ENCODE results near the gene CFAP99. TPM values are rescaled to one million over a fixed set of nuclear protein-coding genes. Genes with fewer than 3 reads are reported as not detected.

The CFAP99 gene
- total RNA-seq, 2 donors from 2014 or later: not detected

GRCh38 chr4:2417765-2418649, 748 bp upstream of the CFAP99 start, which contains the start of gene ZFYVE28:
TSS of gene ZFYVE28 (minus strand) at chr4:2418645. CDS start at chr4:2418323, 322 bp downstream.
- DNase-seq (ENCODE audit: low spot score): no peak
- no peaks in the 10 kb centered on the region for H3K27me3 ChIP-seq
- TF ChIP-seq CTCF (IDR thresholded peaks at IDR 0.05): no peak
- H3K9me3 ChIP-seq: no peaks in the 10 kb centered on the region
- peak within 1 kb of the TSS; percentile 65 to 66 for H3K4me3 ChIP-seq
- H3K27ac ChIP-seq: peak within 1 kb of the TSS in 1 of 2 donors; percentile 48
- peaks cover 0 to 42% of the 10 kb centered on the region in 2 donors for H3K4me1 ChIP-seq
- H3K36me3 ChIP-seq: no peaks in the 10 kb centered on the region

- Histone ChIP-seq H3K27me3 (no peaks in the 10 kb centered on the region), H3K4me3 (no peak overlapping the region), H3K4me1 (peaks cover 0 to 28% of the 10 kb centered on the region in 2 donors), H3K27ac (no peak overlapping the region), H3K36me3 (no peaks in the 10 kb centered on the region), H3K9me3 (no peaks in the 10 kb centered on the region)
- no peak for DNase-seq (ENCODE audit: low spot score)
- no peak for TF ChIP-seq CTCF (IDR thresholded peaks at IDR 0.05)
Observed at GRCh38 chr4:2419814-2420213, 1.1 kb downstream of the CFAP99 start.

GRCh38 chr4:2421928-2422327, 3.2 kb downstream of the CFAP99 start:
- no peak for TF ChIP-seq CTCF (IDR thresholded peaks at IDR 0.05)
- no peak for DNase-seq (ENCODE audit: low spot score)
- H3K27me3 ChIP-seq: no peaks in the 10 kb centered on the region
- peaks cover 0 to 16% of the 10 kb centered on the region in 2 donors for H3K4me1 ChIP-seq
- H3K27ac ChIP-seq: no peak overlapping the region
- H3K4me3 ChIP-seq: no peak overlapping the region
- no peaks in the 10 kb centered on the region for H3K36me3 ChIP-seq
- no peaks in the 10 kb centered on the region for H3K9me3 ChIP-seq

GRCh38 chr4:2423066-2423465, 4.3 kb downstream of the CFAP99 start:
- Histone ChIP-seq H3K36me3 (no peaks in the 10 kb centered on the region), H3K4me1 (peaks cover 0 to 8% of the 10 kb centered on the region in 2 donors), H3K9me3 (no peaks in the 10 kb centered on the region), H3K27me3 (no peaks in the 10 kb centered on the region), H3K27ac (no peak overlapping the region), H3K4me3 (no peak overlapping the region)
- no peak for DNase-seq (ENCODE audit: low spot score)
- TF ChIP-seq CTCF (IDR thresholded peaks at IDR 0.05): no peak

GRCh38 chr4:2423695-2424094, 4.9 kb downstream of the CFAP99 start:
- no peak for DNase-seq (ENCODE audit: low spot score)
- Histone ChIP-seq H3K27me3 (no peaks in the 10 kb centered on the region), H3K9me3 (no peaks in the 10 kb centered on the region), H3K4me3 (no peak overlapping the region), H3K27ac (no peak overlapping the region), H3K36me3 (no peaks in the 10 kb centered on the region), H3K4me1 (peaks cover 0 to 8% of the 10 kb centered on the region in 2 donors)
- TF ChIP-seq CTCF (IDR thresholded peaks at IDR 0.05): no peak
